Fibroblast of skin of right biceps (primary cell): ENCODE results near the gene WDTC1.

Source experiments
- DNase-seq: peaks from one replicate; pipeline ENCODE4 v3.0.0-alpha.2; 2013

The WDTC1 gene

GRCh38 chr1:27338751-27339150 lies 104.3 kb downstream of the WDTC1 start:
- DNase-seq = no peak

- no peak for DNase-seq
Measured at GRCh38 chr1:27339213-27339612, 104.8 kb downstream of the WDTC1 start.

GRCh38 chr1:27341525-27342252 lies 107.3 kb downstream of the WDTC1 start, which contains the start of gene SYTL1:
Gene SYTL1, plus strand, starts transcription at chr1:27342022. Its CDS starts 3,313 bp downstream, at chr1:27345335.
- DNase-seq = peak; percentile 74

- DNase-seq = no peak
Measured at GRCh38 chr1:27342391-27342777, 108.0 kb downstream of the WDTC1 start.

GRCh38 chr1:27342778-27343638 lies 108.6 kb downstream of the WDTC1 start:
- DNase-seq = no peak

GRCh38 chr1:27343639-27344025 lies 109.2 kb downstream of the WDTC1 start:
- DNase-seq = no peak

GRCh38 chr1:27345272-27345671 lies 110.8 kb downstream of the WDTC1 start:
- DNase-seq = no peak

- no peak for DNase-seq
Measured at GRCh38 chr1:27346357-27346756, 111.9 kb downstream of the WDTC1 start.

GRCh38 chr1:27346991-27347624 lies 112.7 kb downstream of the WDTC1 start:
- peak; percentile 29 for DNase-seq

- DNase-seq = peak; percentile 22
Measured at GRCh38 chr1:27348861-27349783, 114.7 kb downstream of the WDTC1 start.

GRCh38 chr1:27349784-27350662 lies 115.6 kb downstream of the WDTC1 start:
- DNase-seq = peak; percentile 64

- DNase-seq = peak; percentile 36
Measured at GRCh38 chr1:27350663-27351540, 116.5 kb downstream of the WDTC1 start.

GRCh38 chr1:27351541-27352107 lies 117.2 kb downstream of the WDTC1 start:
- DNase-seq = no peak

- DNase-seq = no peak
Measured at GRCh38 chr1:27353166-27353565, 118.7 kb downstream of the WDTC1 start.

GRCh38 chr1:27353629-27354028 lies 119.2 kb downstream of the WDTC1 start:
- no peak for DNase-seq

GRCh38 chr1:27355683-27356082 lies 121.3 kb downstream of the WDTC1 start:
- DNase-seq = no peak

- no peak for DNase-seq
Measured at GRCh38 chr1:27356277-27356618, 121.8 kb downstream of the WDTC1 start.

GRCh38 chr1:27356619-27357280 lies 122.3 kb downstream of the WDTC1 start:
- no peak for DNase-seq

- DNase-seq = peak; percentile 53
Measured at GRCh38 chr1:27357281-27358037, 123.0 kb downstream of the WDTC1 start.
